Measurements from ENCODE around the gene CPO.

CPO gene, protein sequence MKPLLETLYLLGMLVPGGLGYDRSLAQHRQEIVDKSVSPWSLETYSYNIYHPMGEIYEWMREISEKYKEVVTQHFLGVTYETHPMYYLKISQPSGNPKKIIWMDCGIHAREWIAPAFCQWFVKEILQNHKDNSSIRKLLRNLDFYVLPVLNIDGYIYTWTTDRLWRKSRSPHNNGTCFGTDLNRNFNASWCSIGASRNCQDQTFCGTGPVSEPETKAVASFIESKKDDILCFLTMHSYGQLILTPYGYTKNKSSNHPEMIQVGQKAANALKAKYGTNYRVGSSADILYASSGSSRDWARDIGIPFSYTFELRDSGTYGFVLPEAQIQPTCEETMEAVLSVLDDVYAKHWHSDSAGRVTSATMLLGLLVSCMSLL

DNA sequence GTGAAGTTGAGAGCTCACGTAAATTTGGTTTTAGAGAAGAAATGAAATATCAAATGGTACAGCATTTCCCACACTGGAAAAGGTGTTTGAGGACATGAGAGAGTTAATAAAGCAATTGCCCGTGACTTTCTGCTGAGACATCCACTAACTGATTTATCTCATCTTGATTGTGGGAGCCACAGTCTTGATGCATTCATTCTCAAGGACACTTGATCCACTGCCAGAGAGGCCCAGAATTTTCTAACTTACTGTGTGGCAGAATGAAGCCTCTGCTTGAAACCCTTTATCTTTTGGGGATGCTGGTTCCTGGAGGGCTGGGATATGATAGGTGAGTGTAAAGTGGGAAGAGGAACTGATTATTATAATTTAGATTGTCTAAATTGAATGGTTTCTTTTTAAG lies at the start of gene CPO:
Gene CPO (plus strand): TSS at position 179 of the 400 bp plus-strand sequence. CDS start 82 bp downstream, at position 261.
- no peak within 1 kb of the TSS for H3K4me3 ChIP-seq (ENCODE audit: low read length)
- DNase-seq (ENCODE audit: low read depth) = no peak
- TF ChIP-seq, protein P1, sequence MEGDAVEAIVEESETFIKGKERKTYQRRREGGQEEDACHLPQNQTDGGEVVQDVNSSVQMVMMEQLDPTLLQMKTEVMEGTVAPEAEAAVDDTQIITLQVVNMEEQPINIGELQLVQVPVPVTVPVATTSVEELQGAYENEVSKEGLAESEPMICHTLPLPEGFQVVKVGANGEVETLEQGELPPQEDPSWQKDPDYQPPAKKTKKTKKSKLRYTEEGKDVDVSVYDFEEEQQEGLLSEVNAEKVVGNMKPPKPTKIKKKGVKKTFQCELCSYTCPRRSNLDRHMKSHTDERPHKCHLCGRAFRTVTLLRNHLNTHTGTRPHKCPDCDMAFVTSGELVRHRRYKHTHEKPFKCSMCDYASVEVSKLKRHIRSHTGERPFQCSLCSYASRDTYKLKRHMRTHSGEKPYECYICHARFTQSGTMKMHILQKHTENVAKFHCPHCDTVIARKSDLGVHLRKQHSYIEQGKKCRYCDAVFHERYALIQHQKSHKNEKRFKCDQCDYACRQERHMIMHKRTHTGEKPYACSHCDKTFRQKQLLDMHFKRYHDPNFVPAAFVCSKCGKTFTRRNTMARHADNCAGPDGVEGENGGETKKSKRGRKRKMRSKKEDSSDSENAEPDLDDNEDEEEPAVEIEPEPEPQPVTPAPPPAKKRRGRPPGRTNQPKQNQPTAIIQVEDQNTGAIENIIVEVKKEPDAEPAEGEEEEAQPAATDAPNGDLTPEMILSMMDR (conservative IDR thresholded peaks at IDR 0.05; ENCODE audit: low read depth, low read length) = no peak

DNA sequence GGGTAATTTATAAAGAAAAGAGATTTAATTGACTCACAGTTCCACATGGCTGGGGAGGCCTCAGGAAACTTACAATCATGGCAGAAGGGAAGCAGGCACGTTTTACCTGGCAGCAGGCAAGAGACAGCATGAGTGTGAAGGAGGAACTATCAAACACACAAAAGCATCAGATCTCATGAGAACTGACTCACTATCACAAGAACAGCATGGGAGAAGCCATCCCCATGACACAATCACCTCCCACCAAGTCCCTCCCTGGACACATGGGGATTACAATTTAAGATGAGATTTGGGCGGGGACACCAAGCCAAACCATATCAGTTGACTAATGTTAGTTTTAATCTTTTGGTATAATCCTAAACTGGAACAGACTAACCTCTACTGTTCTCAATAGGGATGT lies 49.1 kb upstream of the CPO start:
- TF ChIP-seq, protein P1 (conservative IDR thresholded peaks at IDR 0.05; ENCODE audit: low read depth, low read length) = no peak

DNA sequence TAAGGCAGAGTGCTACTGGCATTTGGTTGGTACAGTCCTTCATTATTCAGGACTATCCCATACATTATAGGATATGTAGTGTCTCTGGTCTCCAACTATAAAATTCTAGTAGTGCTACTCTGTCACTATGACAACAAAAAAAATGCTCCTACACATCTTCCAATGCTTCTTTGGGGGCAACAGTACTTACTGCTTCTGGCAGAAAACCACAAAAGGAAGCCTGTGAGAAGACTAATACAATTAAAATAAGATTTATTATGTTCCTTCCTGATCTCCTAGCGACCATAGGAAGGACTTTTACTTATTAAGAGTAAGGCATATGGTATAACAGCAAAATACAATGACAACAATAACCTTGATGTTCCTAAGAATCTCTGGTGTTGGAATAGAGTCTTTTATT lies 48.4 kb upstream of the CPO start:
- DNase-seq (ENCODE audit: low read depth) = no peak
- H3K4me3 ChIP-seq (ENCODE audit: low read length) = no peak overlapping the region
- TF ChIP-seq, protein P1 (conservative IDR thresholded peaks at IDR 0.05; ENCODE audit: low read depth, low read length) = no peak

More for the DNA sequence above, 49.1 kb upstream of the CPO start:
- DNase-seq (ENCODE audit: low read depth) = no peak
- H3K4me3 ChIP-seq (ENCODE audit: low read length) = no peak overlapping the region

DNA sequence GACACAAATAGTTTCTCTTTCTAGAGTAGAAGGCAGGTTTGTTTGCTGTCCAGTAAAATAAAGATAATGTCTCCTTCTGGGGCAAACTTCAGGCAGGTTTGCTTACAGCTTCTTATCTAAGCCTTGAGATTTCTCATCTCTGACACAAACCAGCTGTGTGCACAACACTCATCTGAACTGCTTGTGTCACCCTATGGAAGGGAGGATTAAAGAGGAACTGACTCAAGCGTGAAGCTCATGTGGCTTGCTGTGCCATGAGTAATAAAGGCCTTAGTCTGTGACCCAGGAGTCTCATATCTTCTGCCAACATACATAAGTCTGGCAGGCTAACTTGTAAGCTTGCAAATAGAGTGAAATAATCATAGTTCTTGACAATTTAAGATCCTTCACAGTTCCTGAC lies 24.2 kb upstream of the CPO start:
- DNase-seq (ENCODE audit: low read depth) = peak; percentile 92
- TF ChIP-seq, protein P1 (conservative IDR thresholded peaks at IDR 0.05; ENCODE audit: low read depth, low read length) = no peak
- H3K4me3 ChIP-seq (ENCODE audit: low read length) = no peak overlapping the region

DNA sequence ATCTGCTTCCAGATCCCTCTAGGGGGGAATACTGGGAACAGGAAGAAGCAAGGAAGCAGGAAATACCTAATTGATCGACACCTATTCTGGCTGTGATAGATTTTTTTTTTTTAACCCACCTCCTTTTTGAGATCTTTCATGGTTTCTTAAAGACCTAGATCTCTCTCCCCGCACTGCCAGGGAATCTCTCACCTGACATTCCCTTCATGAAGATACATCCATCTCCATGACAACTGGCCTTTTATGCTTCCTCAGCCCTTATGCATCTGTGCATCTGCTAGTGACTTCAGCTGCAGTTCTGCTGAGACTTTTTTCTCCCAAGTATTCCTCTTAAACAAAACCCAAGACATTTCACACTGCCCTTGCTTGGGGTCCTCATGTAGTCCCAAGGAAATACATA lies 21.1 kb upstream of the CPO start:
- TF ChIP-seq, protein P1 (conservative IDR thresholded peaks at IDR 0.05; ENCODE audit: low read depth, low read length) = no peak
- no peak overlapping the region for H3K4me3 ChIP-seq (ENCODE audit: low read length)
- DNase-seq (ENCODE audit: low read depth) = no peak

DNA sequence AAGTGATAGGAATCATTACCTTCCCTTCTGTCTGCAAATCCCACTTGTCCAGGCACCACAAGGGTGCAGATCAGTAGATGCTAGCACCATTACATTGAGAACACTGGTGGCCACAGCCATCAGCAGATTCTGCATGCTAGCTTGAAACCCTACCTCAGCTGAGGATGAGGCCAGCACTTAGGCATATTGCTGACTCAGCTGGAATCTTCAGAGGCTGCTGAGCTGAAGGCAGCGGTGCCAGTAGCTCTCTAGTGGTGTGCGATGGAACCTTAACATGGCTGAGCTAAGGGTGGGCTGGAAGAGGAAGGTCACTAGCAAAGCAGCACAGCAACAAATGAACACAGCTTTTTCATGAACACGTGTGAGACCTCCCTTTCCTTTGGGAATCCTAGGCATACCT lies 19.0 kb upstream of the CPO start:
- H3K4me3 ChIP-seq (ENCODE audit: low read length) = no peak overlapping the region
- no peak for DNase-seq (ENCODE audit: low read depth)
- TF ChIP-seq, protein P1 (conservative IDR thresholded peaks at IDR 0.05; ENCODE audit: low read depth, low read length) = no peak

DNA sequence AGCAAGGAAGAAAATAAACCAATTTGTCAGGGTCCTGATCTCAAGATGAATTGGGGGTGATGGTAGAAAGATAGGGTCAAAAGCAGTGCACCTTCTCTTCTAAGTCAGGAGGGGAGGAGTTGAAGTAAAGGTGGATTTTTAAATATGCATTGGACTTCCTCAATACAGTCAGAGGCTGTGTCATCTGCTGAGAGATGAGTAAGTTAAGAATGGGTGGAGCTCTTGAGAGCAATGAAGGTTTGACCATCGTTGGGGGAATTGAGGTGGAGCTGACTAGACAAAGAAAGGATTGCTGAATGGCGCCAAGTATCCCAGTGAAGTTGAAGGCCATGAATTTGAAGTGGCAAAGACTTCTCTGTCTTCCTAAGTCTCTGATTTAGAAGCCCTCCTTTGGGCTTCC lies 18.4 kb upstream of the CPO start:
- TF ChIP-seq, protein P1 (conservative IDR thresholded peaks at IDR 0.05; ENCODE audit: low read depth, low read length) = no peak
- DNase-seq (ENCODE audit: low read depth) = no peak
- H3K4me3 ChIP-seq (ENCODE audit: low read length) = no peak overlapping the region
